Dermis blood vessel endothelial cell (primary cell): ENCODE data around the gene BOK. TPM values are rescaled to one million over a fixed set of nuclear protein-coding genes. Genes with fewer than 3 reads are reported as not detected.
A peak's percentile ranks its signal among the peaks of the same experiment; 100 is the strongest.
"Not testable (repeated sequence)": the region's sequence is repeated elsewhere in the genome, so short reads cannot be mapped to it uniquely, and the experiment has no call there.

Experiments used
- DNase-seq: peaks from one replicate; pipeline ENCODE4 v3.0.0; 2010
- total RNA-seq: library from RNA; depleted of rRNA; stranded (reverse); fragments of >200 nt; gene quantifications from 2 replicates; pipeline ENCODE4 v1.2.3, GENCODE V29; 2014

BOK gene
- total RNA-seq, 1 donor from 2014 or later: 99.4 TPM

GRCh38 chr2:241573741-241574140 lies 15.2 kb downstream of the BOK start:
- no peak for DNase-seq

GRCh38 chr2:241574911-241575623 lies 16.5 kb downstream of the BOK start:
- DNase-seq: no peak

GRCh38 chr2:241575624-241576292 lies 17.2 kb downstream of the BOK start:
- no peak for DNase-seq

GRCh38 chr2:241576293-241576654 lies 17.7 kb downstream of the BOK start:
- DNase-seq: no peak

GRCh38 chr2:241577413-241578122 lies 19.0 kb downstream of the BOK start:
- peak; percentile 41 for DNase-seq

GRCh38 chr2:241579281-241579680 lies 20.7 kb downstream of the BOK start:
- no peak for DNase-seq

GRCh38 chr2:241582328-241582727 lies 23.8 kb downstream of the BOK start:
- no peak for DNase-seq

- no peak for DNase-seq
These were observed 24.3 kb downstream of the BOK start for GRCh38 chr2:241582806-241583205.

- DNase-seq: peak; percentile 34
These were observed 25.9 kb downstream of the BOK start for GRCh38 chr2:241584436-241584835.

GRCh38 chr2:241586564-241587264 lies 28.2 kb downstream of the BOK start:
- DNase-seq: no peak

GRCh38 chr2:241589863-241590262 lies 31.3 kb downstream of the BOK start:
- not testable (repeated sequence) for DNase-seq

GRCh38 chr2:241590496-241591455 lies 32.2 kb downstream of the BOK start:
- not testable (repeated sequence) for DNase-seq

- no peak for DNase-seq
These were observed 33.7 kb downstream of the BOK start for GRCh38 chr2:241592126-241592845.

GRCh38 chr2:241593271-241593670 lies 34.7 kb downstream of the BOK start:
- no peak for DNase-seq

- DNase-seq: peak; percentile 78
These were observed 37.1 kb downstream of the BOK start for GRCh38 chr2:241595600-241596140.

GRCh38 chr2:241597561-241597960 lies 39.0 kb downstream of the BOK start:
- no peak for DNase-seq

GRCh38 chr2:241598061-241598460 lies 39.5 kb downstream of the BOK start:
- DNase-seq: no peak

GRCh38 chr2:241598487-241598886 lies 39.9 kb downstream of the BOK start:
- DNase-seq: no peak

- no peak for DNase-seq
These were observed 41.1 kb downstream of the BOK start for GRCh38 chr2:241599615-241600014.

GRCh38 chr2:241601841-241602240 lies 43.3 kb downstream of the BOK start:
- DNase-seq: no peak

GRCh38 chr2:241602720-241603119 lies 44.2 kb downstream of the BOK start:
- DNase-seq: no peak
